Islet of Langerhans (tissue), 1 donor: ENCODE data around the gene NFIA.
"Not testable (repeated sequence)": the region's sequence is repeated elsewhere in the genome, so short reads cannot be mapped to it uniquely, and the experiment has no call there.

Experiments used
- FAIRE-seq: peaks from one replicate; lab custom pipeline; 2011; peaks lifted over from hg19 to GRCh38; lab: Jason Lieb, UNC

Gene NFIA

DNA sequence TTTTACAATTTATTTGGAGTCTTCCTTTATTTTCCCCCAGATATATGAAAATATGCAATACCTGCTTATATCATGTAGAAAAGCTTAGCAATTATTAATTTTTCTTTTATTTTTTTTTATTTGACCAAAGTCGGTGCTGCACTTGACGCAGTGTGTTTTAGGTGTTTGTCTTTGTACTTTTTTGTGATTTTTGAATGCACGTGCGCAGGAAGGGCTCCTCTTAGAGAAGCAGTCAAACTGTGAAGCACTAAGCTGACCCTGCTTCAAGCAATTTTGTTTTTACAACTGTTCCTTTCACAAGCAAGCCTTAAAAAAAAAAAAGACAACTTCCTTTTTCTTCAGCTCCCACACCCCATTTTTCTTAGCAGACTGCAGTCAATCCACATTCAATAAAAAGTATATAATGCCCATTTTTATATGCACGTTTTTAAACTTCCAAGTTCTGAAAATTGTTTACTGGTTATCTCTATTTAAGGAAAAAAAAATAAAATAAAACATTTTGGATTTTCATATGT is 375.2 kb downstream of the NFIA start:
- no peak for FAIRE-seq

DNA sequence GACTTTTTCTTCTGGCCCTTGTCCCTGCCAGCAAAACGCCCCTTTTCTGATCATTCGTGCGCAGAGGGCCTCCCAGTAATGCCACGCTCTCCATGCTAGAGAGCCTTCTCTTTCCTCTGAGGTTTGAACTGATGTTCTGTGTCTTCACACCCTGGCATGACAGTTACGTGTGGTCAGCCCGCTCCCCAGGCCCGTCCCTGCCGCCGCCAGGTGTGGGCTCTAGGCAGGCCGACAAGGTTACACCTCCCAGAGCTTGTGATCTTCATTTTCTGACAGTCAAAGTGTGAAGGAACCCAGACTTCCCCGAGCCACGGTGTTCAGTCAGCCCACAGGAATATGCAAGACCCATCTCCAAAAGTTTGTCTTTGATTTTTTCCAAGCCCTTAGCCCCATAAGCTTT is 377.0 kb downstream of the NFIA start:
- FAIRE-seq = no peak

DNA sequence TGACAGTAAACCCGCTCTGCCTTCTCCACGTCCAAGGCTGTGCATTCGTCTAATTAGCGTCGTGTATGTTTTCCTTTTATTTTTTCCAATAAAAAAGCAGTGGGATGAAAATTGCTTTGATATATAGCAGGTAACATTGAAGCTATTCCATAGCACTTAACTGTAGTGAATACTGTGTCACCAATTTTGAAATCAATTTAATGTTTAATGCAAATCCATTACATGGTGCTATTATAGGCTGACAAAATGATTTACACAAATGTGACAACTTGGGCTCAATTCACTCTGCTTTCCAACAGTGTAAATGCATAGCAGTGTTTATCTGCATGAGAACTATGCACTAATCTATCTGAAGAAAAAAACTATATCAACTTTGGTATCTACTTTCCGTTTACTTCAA is 377.8 kb downstream of the NFIA start:
- FAIRE-seq = no peak

DNA sequence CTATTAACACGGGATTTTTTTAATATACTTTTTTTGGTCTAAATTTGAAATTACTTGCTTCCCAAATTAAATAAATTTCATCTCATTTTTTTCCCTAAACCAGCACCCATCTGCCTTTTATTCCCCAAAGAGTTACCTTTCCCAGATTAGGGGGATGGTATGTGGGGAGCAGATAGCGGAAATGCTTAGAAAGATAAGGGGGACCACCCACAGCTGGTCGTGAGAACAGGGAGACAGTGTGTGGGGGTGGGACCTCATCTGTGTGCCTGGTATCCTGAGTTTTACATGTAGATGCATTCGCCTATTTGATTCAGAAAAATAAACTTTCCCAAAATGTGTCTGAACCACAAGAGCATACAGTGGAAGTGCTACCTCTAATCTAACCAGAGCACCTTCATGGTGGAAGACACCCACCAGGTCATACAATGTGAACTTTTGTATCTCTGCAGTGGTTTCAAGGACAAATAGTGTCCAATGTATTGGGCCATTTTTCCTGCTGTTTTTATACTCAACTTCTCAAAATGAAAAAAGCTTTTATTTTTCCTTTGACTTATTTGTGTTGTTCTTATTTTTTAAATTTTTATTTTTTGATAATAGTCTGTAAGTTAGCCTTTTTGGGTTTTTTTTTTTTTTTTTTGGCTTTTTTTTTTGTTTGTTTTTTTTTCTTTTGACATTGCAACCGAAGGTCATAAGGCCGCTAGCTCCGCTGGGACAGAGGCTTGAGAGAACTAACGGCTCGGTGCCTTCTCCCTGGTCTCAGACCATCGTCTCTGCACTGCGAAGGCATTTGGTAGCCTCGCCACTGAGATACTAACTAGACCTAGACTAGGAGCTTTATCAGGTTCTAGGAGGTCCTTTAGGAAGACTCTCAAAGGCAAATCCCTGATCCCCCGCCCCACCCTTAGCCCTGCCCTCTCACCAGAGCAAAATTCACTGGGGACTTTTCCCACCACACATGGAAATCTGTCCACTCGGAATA is 379.3 kb downstream of the NFIA start:
- FAIRE-seq = no peak

DNA sequence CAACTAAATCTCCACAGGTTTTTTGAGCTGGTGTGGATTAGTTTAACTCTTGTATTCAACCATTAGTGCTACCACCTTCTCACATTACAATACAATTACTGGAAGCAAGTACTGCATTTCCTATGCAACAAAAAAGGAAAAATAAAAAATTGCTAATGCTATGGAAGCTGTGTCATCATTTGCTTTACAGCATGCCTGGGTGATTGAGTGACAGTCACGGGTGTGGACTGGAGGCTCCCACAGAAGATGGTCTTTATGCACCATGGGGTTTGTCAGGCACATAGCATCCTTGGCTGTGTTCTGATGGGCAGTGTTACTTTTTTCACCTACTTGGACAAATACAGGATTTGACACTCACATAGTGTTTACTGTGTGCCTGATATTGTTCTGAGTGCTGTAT is 380.3 kb downstream of the NFIA start:
- FAIRE-seq = no peak

DNA sequence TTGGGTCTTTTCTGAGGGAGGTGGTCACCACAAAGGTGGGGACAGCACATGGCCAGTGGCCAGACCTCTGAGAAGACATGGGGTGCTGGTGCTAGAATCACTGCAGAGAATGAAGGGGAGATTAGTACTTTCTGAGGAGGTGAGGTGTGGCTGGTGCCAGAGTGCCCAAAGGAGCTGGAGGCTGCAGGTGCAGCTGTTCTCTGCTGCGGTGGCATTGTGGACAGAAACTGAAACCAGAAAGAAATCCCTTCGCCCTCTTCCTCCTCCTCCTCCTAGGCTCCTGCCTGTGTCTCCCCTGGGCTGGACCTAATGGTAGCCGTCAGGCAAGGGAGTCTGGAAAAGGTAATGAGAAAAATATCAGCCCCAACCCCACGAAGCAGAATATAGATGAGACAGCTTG is 380.9 kb downstream of the NFIA start:
- FAIRE-seq = no peak

DNA sequence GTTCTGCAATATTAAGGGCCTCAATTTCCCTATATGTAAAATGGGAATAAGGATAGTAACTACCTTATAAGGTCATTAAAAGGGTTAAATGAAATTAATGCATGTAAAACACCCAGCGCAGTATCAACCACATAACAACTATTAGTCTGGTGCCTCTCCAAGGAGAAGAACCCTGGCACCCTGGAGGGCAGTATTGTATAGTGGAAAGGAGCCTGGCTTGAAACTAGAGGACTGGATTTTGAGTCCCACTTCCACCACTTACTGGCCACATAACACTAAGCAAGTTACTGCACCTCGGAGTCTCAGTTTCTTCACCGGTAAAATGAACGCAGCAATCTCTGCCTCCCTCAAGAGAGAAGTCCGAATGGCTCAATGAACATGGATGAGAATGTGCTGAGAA is 385.5 kb downstream of the NFIA start:
- FAIRE-seq = not testable (repeated sequence)

DNA sequence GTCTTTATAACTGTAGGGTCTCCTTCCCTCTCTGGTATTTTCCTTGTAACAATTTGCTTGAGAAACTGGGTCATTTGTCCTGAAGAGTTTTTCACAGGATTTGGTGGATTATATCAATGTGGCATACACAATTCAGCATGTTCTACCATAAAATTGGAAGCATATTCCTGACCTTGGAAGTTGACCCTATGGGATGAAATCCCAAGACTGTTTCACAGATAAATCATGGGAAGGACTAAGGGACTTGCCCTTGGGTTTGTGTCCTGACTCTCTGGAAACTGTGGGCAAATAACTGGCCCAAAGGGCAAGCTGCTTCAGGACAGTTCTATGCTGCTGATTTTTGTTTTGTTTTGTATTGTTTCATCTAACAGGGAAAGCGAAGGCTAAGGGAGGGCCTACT is 387.0 kb downstream of the NFIA start:
- FAIRE-seq = no peak

DNA sequence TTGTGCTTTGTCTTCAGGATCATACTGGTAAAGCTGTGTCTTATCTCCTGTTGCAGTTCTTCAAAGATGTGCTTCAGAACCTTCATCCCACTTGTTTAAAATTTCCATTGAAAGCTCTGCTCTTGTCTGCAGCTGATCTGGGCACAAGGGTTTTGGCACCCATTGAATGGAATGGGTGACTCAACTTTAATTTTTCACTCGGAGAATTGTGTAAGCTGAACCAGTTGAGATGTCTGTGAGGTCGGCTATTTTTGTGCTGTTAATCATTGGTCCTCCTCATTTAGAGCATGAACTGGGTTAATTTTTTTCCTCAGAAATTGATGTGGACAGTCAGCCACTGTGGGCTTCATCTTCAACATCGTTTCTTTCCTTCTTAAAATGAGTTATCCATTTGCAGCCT is 390.5 kb downstream of the NFIA start:
- no peak for FAIRE-seq

DNA sequence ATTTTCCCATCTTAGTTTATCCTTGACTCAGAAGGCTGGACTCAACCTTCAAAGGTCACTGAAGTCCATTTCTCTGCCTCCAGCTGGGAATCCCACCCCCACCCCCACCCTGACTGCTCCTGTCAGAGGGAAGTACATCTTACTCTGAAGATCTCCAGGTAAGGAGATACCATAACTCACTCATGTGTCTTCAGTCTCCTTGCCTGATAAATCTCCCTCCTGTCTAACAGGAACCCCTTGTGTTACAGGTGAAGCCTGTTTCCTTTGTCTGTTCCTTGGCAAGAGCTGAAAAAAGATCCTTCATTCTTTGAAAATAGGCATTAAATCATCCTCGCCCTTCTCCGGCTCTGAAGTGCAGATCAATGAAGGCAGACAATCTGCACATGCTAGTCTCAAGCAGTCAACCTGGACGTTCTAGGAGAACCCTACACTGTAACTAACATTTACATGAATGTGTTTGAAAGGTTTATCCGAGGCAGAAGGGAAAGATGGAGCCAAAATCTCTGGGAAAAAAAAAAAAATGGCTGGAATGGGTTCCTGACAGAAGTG is 392.0 kb downstream of the NFIA start:
- FAIRE-seq = no peak

DNA sequence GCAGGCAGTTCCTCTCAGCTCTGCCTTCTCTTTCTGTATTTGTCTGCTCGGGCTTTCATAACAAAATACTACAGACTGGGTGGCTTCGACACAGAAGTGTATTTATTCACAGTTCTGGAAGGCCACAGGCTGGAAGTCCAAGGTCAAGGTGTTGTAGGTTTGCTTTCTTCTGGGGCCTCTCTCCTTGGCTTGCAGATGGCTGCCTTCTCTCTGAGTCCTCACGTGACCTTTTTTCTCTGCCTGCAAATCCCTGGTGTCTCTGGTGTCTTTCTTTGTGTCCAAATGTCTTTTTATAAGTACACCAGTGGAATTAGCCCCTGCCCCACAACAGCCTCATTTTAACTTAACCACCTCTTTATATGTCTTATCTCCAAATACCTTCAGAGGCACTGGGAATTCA is 392.6 kb downstream of the NFIA start:
- FAIRE-seq = no peak

DNA sequence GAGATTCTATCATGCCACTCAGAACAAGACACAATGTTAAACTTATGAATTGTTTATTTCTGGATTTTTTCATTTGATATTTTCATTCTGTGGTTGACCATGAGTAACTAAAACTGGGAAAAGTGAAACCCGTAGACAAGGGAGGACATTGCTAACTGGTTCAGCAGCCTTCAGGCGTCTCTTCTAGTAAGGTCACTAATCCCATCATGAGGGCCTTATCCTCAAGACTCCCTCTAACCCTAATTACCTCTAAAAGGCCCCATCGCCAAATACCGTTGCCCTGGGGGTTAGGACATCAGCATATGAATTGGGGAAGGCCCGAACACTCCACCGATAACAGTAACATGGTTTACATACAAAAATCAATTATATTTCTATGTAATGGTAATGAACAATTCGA is 394.9 kb downstream of the NFIA start:
- FAIRE-seq = no peak

DNA sequence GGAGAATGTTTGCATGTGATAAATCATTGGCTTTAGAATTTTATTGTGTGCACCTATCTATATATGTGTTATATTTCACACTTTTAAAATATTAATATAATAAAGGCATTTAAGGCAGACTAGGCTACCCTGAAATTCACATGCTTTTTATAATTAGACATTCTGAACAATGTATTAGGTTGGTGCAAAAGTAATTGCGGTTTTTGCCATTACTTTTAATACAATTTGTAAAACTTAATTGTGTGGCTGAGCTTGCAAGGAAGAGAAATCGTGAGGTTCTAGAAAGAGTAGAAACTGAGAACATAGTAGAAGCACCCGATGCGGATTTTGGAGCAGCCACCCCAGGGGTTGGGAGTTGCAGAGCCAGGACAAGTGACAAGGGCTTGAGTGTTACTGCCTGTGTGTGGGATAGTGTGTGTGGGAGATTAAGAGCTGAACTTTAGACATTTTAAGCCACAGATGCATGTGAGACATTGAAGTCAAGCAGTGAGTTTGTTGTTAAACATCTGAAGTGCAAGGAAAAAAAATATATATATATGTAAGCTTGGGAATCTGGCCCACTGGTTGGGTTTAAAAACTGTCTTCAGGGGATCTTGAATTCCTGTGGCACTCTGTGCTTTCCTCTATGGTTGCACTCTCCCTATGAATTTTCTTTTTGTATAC is 398.0 kb downstream of the NFIA start:
- FAIRE-seq = no peak

DNA sequence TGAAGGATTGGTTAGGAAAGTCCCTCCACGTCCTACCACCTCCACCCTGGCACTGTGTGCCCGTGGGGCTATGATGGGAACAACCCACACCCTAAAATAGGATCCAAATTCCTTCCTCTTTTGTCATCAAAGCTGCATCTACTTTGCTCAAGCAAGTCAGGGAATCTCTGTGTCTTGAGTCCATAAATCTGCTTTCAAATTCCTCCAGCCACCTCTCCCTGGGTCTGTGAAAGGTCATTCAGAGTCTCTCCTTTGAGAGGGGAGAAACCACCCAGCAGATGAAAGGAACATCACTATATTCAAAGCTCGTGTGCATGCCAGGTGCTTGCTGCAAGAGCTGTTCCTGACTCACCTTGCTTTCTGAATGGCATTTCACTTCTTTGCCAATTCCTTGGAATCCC is 399.0 kb downstream of the NFIA start:
- FAIRE-seq = no peak

DNA sequence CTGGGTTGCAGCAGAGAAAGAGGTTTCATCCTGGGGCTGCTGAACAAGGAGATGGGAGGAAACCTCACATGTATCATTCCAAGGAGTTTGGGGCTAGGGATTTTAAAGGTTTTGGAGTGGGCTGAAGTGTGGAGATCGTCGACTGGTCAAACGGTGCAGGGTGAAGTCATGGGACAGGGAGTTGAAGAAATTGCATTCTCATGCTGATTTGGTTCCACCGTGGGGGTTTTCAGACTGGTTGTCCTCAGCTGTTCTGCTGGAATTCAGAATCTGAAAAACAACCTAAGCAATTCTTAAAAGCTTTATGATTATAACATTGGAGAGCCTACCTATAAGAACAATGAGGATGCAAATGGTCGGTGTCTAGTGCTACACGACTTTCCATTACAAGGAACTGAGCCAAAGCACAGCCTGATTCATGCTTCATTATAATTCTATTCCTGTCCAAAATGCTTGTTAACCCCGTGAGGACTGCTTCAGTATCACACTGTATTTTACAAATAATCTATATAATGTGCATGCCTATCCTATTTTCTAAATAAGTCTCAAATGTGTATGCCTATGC is 399.9 kb downstream of the NFIA start:
- no peak for FAIRE-seq

DNA sequence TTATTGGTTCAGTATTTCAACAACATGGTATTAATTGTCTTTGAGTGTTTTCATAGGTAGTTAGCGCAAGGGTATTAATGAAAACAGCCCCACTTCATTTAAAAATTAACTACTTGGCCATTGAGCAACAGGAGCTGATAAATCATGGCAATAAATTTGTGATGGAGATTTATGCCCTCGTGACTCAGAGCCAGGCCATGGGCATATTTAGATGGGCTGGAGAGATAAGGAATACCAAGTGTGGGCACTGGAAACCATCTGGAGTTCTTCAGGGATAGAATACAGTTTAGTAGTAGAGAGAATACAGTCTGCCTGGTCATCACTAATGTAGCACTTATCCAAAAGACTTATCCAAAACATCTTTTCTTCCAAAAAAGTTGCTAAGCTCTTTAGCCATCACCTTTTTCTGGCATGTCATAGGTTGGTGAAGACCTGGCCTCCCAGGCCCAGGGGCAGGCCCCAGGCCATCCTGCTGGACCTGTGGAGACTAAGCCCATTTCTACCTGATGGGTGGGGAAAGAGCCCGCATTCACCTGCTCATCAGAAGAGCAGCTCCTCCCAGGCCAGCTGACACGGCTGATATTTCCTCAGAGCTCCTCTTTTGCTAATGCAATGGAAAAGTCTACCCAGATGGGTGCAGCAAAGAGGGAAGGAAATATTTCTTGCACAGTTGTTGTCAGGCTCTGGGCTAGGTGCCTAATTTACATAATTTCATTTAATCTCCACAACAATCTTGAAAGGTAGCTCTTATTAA is 404.6 kb downstream of the NFIA start:
- no peak for FAIRE-seq

DNA sequence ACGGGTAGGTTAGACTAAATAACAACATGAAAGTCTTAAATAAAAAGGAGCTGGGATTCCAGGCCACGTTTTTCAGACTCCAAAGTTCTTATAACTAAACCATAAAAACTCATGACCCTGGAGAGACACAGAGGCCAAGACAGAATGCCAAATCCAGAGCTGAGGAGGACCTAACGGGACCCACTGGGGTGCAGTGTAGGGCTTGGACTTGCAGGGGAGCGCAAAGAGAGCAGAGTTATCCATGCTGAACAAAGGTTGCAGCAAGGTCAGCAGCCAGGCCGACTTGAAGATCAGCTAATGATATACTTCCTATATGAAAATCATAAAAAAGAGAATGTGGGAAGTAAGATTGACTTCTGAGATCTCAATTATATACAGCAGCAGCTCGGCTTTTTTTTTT is 405.4 kb downstream of the NFIA start:
- FAIRE-seq = no peak

DNA sequence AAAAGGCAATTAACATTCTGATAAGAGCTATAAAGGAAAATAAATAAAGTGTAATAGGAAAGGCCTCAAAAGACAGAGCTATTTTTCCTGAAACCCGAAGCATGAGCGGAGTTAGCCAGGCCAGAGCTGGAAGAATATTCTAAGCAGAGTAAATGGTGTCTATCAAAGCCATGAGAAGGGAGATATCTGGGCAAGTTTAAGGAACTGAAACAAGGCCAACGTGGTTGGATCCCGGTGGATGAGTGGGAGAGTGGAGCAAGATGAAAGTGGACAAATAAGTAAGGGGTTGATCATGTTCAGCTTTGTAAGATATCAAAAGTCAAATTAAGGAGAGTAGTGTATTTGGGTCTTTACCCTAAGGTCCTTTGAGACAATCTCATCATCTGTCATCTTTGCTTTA is 408.6 kb downstream of the NFIA start:
- no peak for FAIRE-seq

DNA sequence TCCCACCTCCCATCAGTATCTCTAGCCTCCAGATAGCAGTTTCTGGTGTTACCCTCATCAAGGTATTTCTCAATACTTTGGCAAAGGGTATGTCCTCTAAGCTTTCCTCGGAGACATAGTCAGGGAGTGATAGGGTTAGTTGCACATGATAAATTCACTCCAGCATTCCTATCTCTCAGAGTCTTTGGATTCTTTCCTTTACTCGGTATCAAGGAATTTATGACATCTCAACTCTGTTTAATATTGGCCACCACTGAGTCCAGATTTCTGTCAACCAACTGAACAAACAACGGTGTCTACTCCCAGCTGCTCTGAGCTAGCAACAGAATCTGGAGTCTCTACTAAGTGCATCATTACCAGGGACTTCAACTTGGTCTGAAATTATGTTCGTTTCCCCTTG is 409.1 kb downstream of the NFIA start:
- no peak for FAIRE-seq

DNA sequence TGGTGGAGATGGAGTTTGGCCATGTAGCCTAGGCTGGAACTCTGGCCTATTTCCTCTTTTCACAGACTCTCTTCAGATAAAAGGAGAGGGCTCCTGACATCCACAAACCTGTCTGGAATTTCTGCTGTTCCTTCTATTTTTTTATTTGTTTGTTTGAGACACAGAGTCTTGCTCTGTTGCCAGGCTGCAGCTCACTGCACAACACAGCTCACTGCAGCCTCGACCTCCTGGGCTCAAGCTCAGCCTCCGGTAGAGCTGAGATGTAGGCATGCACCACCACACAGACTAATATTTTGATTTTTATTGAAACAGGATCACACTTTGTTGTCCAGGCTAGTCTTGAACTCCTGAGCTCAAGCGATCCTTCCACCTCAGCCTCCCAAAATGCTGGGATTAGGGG is 411.6 kb downstream of the NFIA start:
- FAIRE-seq = no peak

DNA sequence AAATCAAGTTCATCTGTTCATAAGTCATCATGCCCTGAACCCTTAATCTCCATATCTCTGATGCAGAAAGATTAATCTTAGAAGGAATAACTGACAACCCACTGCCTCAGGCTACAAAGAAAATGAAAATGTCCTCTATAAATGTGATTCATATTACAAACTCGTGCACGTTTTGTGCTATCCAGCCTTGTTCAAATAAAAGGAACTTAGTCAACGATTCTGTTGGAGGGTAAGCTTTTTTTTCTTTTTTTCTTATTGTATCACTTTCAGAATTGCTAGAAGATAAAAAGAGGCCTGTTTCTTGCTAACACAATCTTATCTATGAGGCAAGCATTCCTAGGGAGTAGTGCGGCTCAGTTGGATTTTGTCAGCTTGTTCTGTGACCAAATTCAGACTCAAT is 414.1 kb downstream of the NFIA start:
- no peak for FAIRE-seq

DNA sequence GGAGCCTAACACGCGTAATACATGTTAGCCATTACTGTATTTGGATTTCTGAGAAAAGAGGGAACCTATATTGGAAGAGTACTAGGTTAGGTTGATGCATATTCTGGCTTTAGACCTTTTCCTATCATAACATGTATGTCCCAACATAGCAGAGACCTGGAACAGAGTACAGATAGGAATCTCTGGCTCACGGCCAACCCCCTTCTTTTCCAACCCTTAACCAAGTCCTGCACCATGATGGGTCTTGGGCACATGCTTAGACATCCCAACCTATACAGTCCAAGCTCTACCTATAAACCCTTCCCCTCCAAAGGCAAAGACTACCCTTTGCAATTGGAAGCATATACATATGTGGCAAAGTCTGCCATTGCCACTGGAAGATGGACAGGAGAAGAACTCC is 414.7 kb downstream of the NFIA start:
- no peak for FAIRE-seq
